Stimulated activated CD4-positive, alpha-beta T cell treated with anti-CD3 and anti-CD28 coated beads, Interleukin-12 subunit alpha, Interleukin-12 subunit beta, amount 100 ng/mL, for 24 hours (primary cell): ENCODE results near the gene HIPK1.

ENCODE experiments used
- DNase-seq, 2 experiments: peaks; one replicate each; pipeline ENCODE4 v3.0.0-alpha.2; 2020; ENCODE audit warnings: low read depth in 2 of 2

Gene HIPK1

GRCh38 chr1:113928941-113929749, at the start of gene HIPK1:
HIPK1 (plus strand) TSS chr1:113929324.
- DNase-seq = peak; percentile 81 to 89

- DNase-seq = no peak
Observed at GRCh38 chr1:113879739-113880038, 49.4 kb upstream of the HIPK1 start.

GRCh38 chr1:113881661-113882060, 47.5 kb upstream of the HIPK1 start:
- no peak for DNase-seq

- no peak for DNase-seq
Observed at GRCh38 chr1:113886417-113887401, 42.4 kb upstream of the HIPK1 start.

- DNase-seq = no peak
Observed at GRCh38 chr1:113887402-113888175, 41.5 kb upstream of the HIPK1 start, which contains the start of gene BCL2L15. BCL2L15 (minus strand) TSS chr1:113887581; CDS start chr1:113887375, 206 bp downstream.

DNA sequence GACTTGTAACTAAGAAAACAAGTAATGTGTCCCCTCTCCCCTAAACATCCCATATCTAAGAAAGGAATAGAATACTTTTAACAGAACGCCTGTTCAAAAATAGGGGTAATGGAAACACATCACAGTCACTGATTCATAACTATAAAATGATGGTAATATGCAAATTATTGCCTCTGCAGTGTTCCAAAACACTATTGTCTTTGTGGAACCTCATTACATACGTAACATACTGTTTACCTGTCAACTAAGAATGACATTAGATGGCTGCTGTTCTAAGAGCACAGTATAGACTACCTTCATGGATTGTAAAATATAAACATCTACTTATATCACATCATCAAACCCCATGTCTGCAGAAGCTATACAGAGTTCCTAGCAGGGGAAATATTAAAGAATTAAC, 38.3 kb upstream of the HIPK1 start:
- DNase-seq = no peak

DNA sequence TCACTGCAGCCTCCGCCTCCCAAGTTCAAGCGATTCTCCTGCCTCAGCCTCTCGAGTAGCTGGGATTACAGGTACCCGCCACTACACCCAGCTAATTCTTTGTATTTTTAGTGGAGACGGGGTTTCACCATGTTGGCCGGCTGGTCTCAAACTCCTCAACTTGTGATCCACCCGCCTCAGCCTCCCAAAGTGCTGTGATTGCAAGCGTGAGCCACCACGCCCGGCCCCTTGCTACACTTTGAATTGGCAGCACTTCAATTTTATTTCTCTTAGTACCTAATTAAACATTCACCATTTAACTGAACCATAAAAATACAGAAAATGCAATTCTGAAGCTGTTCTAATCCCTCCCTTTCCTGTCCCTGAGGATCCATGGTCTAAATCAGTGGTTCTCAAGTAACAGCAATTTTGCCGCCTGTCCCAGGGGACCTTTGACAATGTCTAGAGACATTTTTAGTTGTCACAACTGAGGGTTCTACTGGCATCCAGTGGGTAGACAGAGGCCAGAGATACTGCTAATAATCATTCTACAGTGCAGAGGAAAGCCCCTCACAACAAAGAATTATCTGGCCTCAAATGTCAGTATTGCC, 37.4 kb upstream of the HIPK1 start:
- no peak for DNase-seq

DNA sequence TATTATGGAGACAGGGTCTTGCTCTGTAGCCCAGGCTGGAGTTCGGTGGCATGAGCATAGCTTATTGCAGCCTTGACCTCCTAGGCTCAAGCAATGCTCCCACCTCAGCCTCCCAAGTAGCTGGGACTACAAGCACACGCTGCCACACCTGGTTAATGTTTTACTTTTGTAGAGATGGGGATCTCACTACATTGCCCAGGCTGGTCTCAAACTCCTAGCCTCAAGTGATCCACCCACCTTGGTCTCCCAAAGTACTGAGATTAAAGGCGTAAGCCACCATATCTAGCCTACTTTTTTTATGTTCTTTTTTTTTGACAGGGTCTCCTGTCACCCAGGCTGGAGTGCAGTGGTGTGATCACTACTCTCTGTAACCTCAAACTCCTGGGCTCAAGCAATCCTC, 35.9 kb upstream of the HIPK1 start:
- no peak for DNase-seq

DNA sequence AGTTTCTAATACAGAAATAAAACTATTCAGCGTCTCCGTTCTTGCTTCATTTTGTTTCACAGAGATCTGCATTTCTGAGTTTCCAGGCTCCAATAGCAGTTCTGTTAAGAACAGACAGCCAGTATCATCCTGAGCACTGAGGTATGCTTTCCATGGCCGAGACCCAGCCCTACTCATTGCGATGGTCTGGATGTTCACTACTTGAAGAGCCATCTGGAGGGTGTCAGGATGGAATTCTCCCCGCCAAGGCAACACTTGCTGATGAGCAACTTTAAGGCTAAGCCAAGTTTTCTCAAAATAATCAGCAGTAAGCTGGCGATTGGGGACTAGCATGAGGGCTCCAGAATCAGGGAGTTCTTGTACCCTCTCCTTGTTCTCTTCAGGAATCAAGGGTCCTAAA, 34.0 kb upstream of the HIPK1 start:
- no peak for DNase-seq

- no peak for DNase-seq
Observed at GRCh38 chr1:113895961-113896360, 33.2 kb upstream of the HIPK1 start.

DNA sequence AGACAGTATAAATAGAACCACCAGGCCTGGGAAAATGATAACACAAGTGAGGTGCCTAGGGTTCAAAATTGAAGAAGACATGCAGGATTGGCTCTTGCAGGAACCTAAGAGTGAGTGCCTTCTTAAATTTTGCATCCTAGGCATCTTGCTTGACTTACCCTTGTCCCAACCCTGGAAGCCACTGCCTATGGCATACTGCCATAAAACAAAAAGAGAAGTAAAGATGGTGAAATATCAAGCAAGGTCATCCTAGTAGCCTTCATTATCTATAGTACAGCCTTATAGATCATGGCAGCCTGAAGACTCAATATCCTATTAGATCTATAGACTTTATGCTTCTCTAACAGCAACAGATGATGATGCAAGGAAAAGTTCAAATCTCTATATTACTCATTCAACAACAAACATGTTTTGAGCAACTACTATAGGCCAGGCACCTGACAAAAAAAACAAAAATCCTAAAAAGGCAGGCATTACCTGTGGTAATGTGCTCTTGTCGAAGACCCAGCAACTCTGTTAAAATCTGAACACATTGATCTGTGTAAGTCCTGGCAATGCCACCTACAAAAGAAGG, 30.8 kb upstream of the HIPK1 start:
- DNase-seq = no peak

DNA sequence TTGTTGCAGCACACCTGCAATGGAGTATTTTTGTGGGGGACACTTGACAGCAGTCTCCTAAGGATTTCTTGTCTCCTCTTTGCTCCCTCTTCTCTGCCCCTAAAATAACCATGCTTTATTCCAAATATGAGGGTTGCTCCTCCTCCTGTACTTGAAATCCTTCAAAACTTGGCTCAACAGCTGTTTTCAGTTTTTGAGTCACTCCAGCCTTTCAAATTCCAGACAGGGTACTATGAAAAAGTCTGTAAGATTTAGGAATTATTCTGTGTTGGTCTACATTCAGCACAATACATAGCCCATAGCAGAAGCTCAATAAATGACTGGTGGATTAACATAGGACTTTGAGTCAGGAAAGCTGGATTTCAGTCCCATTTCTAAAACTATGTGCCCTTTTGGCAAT, 30.0 kb upstream of the HIPK1 start:
- no peak for DNase-seq

DNA sequence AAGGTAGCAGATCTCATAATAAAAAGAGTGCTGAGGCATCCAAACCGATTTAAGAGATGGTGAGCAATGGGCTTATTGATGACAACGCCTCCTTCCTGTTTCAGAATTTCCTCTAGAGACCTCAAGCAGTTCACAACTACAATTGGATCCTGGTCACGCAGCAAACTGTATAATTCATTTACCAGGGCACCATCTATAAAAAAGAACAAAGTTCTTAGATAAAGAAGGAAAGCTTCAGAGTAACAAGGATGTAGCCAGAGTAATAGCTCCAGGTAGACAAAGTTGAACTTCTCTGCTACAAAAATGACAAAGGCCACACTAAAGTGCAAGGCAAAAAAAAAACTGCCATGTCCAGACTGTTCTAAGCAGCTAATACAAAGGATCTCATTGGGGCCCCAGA, 27.9 kb upstream of the HIPK1 start:
- DNase-seq = no peak

DNA sequence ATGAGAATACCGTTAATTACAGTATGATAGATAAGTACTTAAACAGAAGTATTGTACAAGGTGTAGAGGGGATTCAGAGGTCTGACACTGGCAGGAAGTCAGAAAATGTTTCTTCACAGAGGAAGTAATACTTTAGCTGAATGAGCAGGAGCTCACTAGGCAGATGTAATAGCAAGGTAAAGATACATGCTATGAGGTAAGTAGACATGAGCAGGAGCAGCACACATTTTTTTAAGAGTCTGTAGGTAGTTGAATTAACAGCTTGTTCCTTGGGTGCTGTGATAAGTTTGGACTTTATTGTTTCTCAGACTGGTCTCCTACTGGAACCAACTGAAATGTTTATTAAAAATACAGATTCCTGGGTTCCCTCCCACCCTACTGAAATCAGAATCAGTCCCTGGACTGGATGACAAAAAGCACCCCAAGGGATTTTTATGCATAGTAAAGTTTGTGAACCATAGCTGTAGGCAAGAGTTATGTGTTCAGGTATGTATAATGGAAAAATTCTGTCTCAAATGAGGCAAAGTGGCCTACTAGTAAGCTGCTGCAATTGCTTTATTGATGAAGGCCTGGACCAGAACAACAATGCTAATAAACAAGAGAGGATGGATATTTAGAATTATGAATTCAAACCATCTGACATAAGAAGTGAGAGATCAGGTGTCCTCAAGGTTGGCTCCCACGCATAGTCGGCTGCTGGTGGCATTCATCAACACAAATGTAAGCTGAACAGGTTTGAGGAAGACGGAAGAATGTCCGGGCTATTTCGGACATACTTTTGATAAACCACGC, 25.4 kb upstream of the HIPK1 start:
- DNase-seq = no peak

DNA sequence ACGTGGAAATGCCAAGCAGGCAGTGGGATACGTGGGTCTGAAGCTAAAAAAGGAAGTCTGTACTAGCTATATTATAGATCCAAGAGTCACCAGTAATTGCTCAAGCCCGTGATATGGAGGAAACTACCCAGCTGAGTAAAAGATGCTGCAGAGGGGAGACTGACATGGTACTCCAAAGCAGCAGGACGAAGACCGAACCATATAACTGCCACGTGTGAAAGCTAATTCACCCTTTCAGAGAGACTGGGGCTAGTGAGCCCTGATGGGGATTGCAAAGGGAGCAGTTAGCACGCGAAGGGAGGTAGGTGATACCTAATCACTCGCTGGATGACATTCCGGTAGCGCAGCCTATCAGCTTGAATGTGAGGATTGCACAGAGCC, 24.8 kb upstream of the HIPK1 start:
- peak in 1 of 2 experiments; percentile 2 for DNase-seq

- DNase-seq = peak; percentile 92 to 97
Observed at GRCh38 chr1:113904674-113905434, 24.3 kb upstream of the HIPK1 start, which contains the start of the genes AP4B1 and DCLRE1B. AP4B1 (minus strand) TSS chr1:113904799; CDS start chr1:113904717, 82 bp downstream. DCLRE1B (plus strand) TSS chr1:113905326; CDS start chr1:113905587, 261 bp downstream.

GRCh38 chr1:113905435-113905861, 23.7 kb upstream of the HIPK1 start:
- DNase-seq = peak in 1 of 2 experiments; percentile 24

- no peak for DNase-seq
Observed at GRCh38 chr1:113912594-113913311, 16.4 kb upstream of the HIPK1 start.

DNA sequence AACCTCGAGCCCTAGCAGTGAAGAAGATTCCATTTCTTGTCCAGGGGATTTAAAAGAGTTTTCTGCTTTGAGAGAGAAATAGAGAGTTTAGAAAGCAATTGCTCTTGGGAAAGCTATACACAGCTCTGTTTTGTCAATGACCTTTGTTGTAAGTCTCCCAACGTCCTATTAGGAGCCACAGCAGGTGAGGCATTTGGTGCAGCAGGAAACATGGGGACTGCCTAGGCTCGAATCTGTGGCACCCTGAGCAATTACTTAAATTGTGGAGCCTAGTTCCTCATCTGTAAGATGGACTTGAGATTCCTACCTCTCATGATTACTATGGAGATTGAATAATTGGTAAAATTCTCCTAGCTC, 15.8 kb upstream of the HIPK1 start:
- no peak for DNase-seq
